Measurements from ENCODE around the gene FAM83B. TPM values are rescaled to one million over a fixed set of nuclear protein-coding genes. Genes with fewer than 3 reads are reported as not detected.

Gene FAM83B
- polyA plus RNA-seq, 2 of the 4 experiments (the other 2 are of a cell fraction), result 0.03 to 0.09 TPM

GRCh38 chr6:54892831-54893230 lies 46.3 kb downstream of the FAM83B start:
- no peak for FAIRE-seq
- WGBS (ENCODE audit: missing lambda C conversion rate), result 25% methylated on average over 1 of the region's 1 CpG
- H3K4me1 ChIP-seq, result no peaks in the 10 kb centered on the region
- ChIA-PET POLR2A (no interaction called here), CTCF (no interaction called here)
- H3K4me2 ChIP-seq, result no peak overlapping the region
- H3K9me3 ChIP-seq, result no peaks in the 10 kb centered on the region
- ATAC-seq, result peak; percentile 63 to 77; a peak in 5 of 6 replicates
- H3K27ac ChIP-seq, result 0 out of 6 replicates have a peak overlapping the region, but pooled peaks of 1 of the 2 experiments have one; percentile 22
- H3K4me3 ChIP-seq, result no peak overlapping the region
- TF ChIP-seq HES2 (IDR thresholded peaks at IDR 0.05) (no peak), MAFK (IDR thresholded peaks at IDR 0.05; ENCODE audit: partially characterized antibody) (peak; percentile 88), FOSL2 (IDR thresholded peaks at IDR 0.05) (no peak), FOSL2 (CRISPR knock-in tag; IDR thresholded peaks at IDR 0.05) (peak; percentile 29; the same call in 1 of the 2 replicates)
- DNase-seq (ENCODE audit: low read depth in 1 of 2, low spot score in 1 of 2), result peak; percentile 7 to 52

GRCh38 chr6:54893818-54894217 lies 47.2 kb downstream of the FAM83B start:
- TF ChIP-seq BHLHE40 (IDR thresholded peaks at IDR 0.05; ENCODE audit: low read depth, low read length) (no peak), PHF8 (IDR thresholded peaks at IDR 0.05; ENCODE audit: borderline replicate concordance, low read depth) (no peak), RCOR1 (IDR thresholded peaks at IDR 0.05; ENCODE audit: low read depth, low read length) (no peak), CBX8 (IDR thresholded peaks at IDR 0.05) (no peak), POLR2A (IDR thresholded peaks at IDR 0.05; ENCODE audit: low read length) (no peak), REST (IDR thresholded peaks at IDR 0.05) (no peak), HOXA7 (CRISPR knock-in tag; IDR thresholded peaks at IDR 0.05) (no peak), NR3C1 (IDR thresholded peaks at IDR 0.05) (no peak), SREBF2 (IDR thresholded peaks at IDR 0.05) (no peak), CEBPB (IDR thresholded peaks at IDR 0.05) (no peak), EHF (CRISPR knock-in tag; IDR thresholded peaks at IDR 0.05) (no peak), ATOH8 (CRISPR knock-in tag; IDR thresholded peaks at IDR 0.05; ENCODE audit: low read depth) (no peak), EP300 (IDR thresholded peaks at IDR 0.05) (no peak), JUNB (IDR thresholded peaks at IDR 0.05) (no peak), E2F6 (IDR thresholded peaks at IDR 0.05; ENCODE audit: borderline replicate concordance, low read depth) (no peak), CHD2 (IDR thresholded peaks at IDR 0.05; ENCODE audit: low read length, partially characterized antibody) (no peak), GATA3 (IDR thresholded peaks at IDR 0.05; ENCODE audit: borderline replicate concordance) (no peak), RFX5 (IDR thresholded peaks at IDR 0.05) (no peak), HDAC2 (IDR thresholded peaks at IDR 0.05) (no peak), RAD21 (conservative IDR thresholded peaks at IDR 0.05 in 1 of 2, IDR thresholded peaks at IDR 0.05 in 1 of 2) (no peak)
- ChIA-PET POLR2A (no interaction called here), CTCF (no interaction called here)
- H3K4me2 ChIP-seq, result no peak overlapping the region
- H3K27ac ChIP-seq, result no peak overlapping the region
- no peak for ATAC-seq
- FAIRE-seq, result no peak
- H3K4me1 ChIP-seq, result no peaks in the 10 kb centered on the region
- no peak overlapping the region for H3K4me3 ChIP-seq
- no peak for DNase-seq (ENCODE audit: low read depth in 1 of 2, low spot score in 1 of 2)
- H3K9me3 ChIP-seq, result no peaks in the 10 kb centered on the region
- 16% methylated on average over 1 of the region's 1 CpG for WGBS (ENCODE audit: missing lambda C conversion rate)

Measured in A549 (cell line).